Peyer's patch (tissue), 4 donors: ENCODE data around the gene GPR183. TPM values are rescaled to one million over a fixed set of nuclear protein-coding genes. Genes with fewer than 3 reads are reported as not detected.

Source experiments
- DNase-seq, 3 donors: peaks; one replicate each; pipeline ENCODE4 v3.0.0-alpha.2; 2017 to 2019
- H3K27ac ChIP-seq, 4 donors: fragments of 200-600 bp; sonication (generic); one replicate each; pipeline ENCODE4 v1.5.1; 2016 to 2019
- H3K27me3 ChIP-seq, 2 donors: fragments of 200-600 bp; sonication (generic); one replicate each; pipeline ENCODE4 v1.5.1; 2019
- H3K36me3 ChIP-seq, 3 donors: fragments of 200-600 bp; sonication (generic); one replicate each; pipeline ENCODE4 v1.5.1; 2016 to 2019
- H3K4me1 ChIP-seq, 4 donors: fragments of 200-600 bp; sonication (generic); one replicate each; pipeline ENCODE4 v1.5.1; 2016 to 2019
- H3K4me3 ChIP-seq, 4 donors: fragments of 200-600 bp; sonication (generic); 1 replicate in 3 of 4; 2 replicates in 1 of 4; pipeline ENCODE4 v1.5.1; 2016 to 2019; ENCODE audit warnings: mild to moderate bottlenecking in 1 of 4
- H3K9me3 ChIP-seq, 4 donors: fragments of 200-600 bp; sonication (generic); one replicate each; pipeline ENCODE4 v1.5.1; 2016 to 2019; ENCODE audit warnings: mild to moderate bottlenecking in 1 of 4
- CTCF ChIP-seq, 6 experiments: fragments of 450-650 bp in 4 of 6; fragments of 200-600 bp in 2 of 6; sonication (generic) in 1 of 6; IDR thresholded peaks; one replicate each; pipeline ENCODE4 v1.5.1; 2017 to 2019; ENCODE audit warnings: antibody characterized with exemption in 6 of 6, mild to moderate bottlenecking in 3 of 6, moderate library complexity in 1 of 6
- POLR2A ChIP-seq, 2 donors: fragments of 450-650 bp; IDR thresholded peaks; one replicate each; pipeline ENCODE4 v1.5.1; 2017; ENCODE audit warnings: antibody characterized with exemption in 2 of 2, mild to moderate bottlenecking in 2 of 2, moderate library complexity in 2 of 2
- total RNA-seq, 4 donors: library from RNA; depleted of rRNA; stranded (reverse); fragments of >200 nt; gene quantifications; one replicate each; pipeline ENCODE4 v1.1.0, GENCODE V29; 2016

The GPR183 gene
- total RNA-seq, 4 donors from 2014 or later = 1.1 to 24.8 (median 3.9) TPM

- Histone ChIP-seq H3K4me1 (peaks cover 0 to 6% (median 2%) of the 10 kb centered on the region in 4 donors), H3K36me3 (peaks cover 0 to 17% (median 0%) of the 10 kb centered on the region in 3 donors), H3K27ac (no peak overlapping the region), H3K9me3 (no peaks in the 10 kb centered on the region), H3K4me3 (no peak overlapping the region), H3K27me3 (no peaks in the 10 kb centered on the region)
- TF ChIP-seq POLR2A (IDR thresholded peaks at IDR 0.05) (no peak), CTCF (IDR thresholded peaks at IDR 0.05) (no peak)
- peak in 1 of 3 donors; percentile 59 for DNase-seq
Measured at GRCh38 chr13:99335603-99336002, 28.4 kb upstream of the GPR183 start.

GRCh38 chr13:99335087-99335486, 27.9 kb upstream of the GPR183 start:
- DNase-seq = no peak
- no peak for TF ChIP-seq CTCF (IDR thresholded peaks at IDR 0.05)
- TF ChIP-seq POLR2A (IDR thresholded peaks at IDR 0.05) = no peak

DNA sequence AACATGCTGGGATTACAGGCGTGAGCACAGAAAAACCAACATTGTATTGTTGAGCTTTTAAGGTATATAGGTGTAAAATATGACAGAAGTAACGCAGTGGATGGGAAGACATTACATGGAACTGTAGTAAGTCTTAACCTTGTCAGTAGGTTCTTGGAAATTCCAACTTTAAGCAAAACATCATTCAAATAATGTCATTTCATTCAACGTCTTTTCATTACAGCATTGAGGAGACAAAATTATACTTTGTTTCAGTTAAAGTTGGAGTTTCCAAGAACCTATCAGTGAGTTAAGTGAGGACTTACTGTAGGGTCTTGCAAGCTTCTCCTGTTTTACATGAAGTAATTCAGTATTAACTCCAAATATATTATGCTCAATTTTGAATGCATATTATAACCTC, 27.0 kb upstream of the GPR183 start:
- no peak overlapping the region for H3K4me3 ChIP-seq
- peaks cover 0 to 12% (median 0%) of the 10 kb centered on the region in 3 donors for H3K36me3 ChIP-seq
- H3K4me1 ChIP-seq = peaks cover 0 to 6% (median 2%) of the 10 kb centered on the region in 4 donors
- no peaks in the 10 kb centered on the region for H3K9me3 ChIP-seq
- H3K27ac ChIP-seq = no peak overlapping the region
- H3K27me3 ChIP-seq = no peaks in the 10 kb centered on the region
- DNase-seq = no peak
- TF ChIP-seq POLR2A (IDR thresholded peaks at IDR 0.05) (no peak), CTCF (IDR thresholded peaks at IDR 0.05) (no peak)

More at GRCh38 chr13:99335087-99335486, 27.9 kb upstream of the GPR183 start:
- no peaks in the 10 kb centered on the region for H3K27me3 ChIP-seq
- no peaks in the 10 kb centered on the region for H3K9me3 ChIP-seq
- H3K27ac ChIP-seq = no peak overlapping the region
- no peak overlapping the region for H3K4me3 ChIP-seq
- H3K36me3 ChIP-seq = peaks cover 0 to 12% (median 0%) of the 10 kb centered on the region in 3 donors
- H3K4me1 ChIP-seq = peaks cover 0 to 6% (median 2%) of the 10 kb centered on the region in 4 donors

- no peak overlapping the region for H3K27ac ChIP-seq
- TF ChIP-seq POLR2A (IDR thresholded peaks at IDR 0.05) (no peak), CTCF (IDR thresholded peaks at IDR 0.05) (no peak)
- no peaks in the 10 kb centered on the region for H3K27me3 ChIP-seq
- H3K4me1 ChIP-seq = peaks cover 0 to 6% (median 2%) of the 10 kb centered on the region in 4 donors
- DNase-seq = peak in 1 of 3 donors; percentile 43
- H3K36me3 ChIP-seq = peaks cover 0 to 23% (median 0%) of the 10 kb centered on the region in 3 donors
- no peaks in the 10 kb centered on the region for H3K9me3 ChIP-seq
- H3K4me3 ChIP-seq = no peak overlapping the region
Measured at GRCh38 chr13:99332456-99332855, 25.3 kb upstream of the GPR183 start.

DNA sequence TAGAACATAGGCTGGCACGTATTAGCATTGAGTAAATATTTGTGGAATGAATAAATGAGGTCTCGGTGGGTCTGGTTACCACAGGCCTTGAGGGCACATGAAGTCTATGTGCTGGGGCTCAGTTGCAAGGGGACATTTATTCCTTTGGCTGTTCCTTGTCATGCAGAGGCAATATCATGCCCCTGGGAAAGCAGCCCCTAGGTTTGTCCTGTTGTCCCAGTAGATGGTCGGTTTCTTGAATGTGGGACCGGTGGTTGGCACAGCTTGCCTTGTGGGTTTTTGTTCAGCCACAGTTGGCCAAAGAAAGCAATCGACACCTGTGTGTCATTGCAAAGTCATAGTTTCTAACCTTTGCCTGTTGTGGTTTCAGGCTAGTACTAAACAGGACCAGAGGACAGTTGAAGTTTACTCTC, 24.7 kb upstream of the GPR183 start:
- Histone ChIP-seq H3K9me3 (no peaks in the 10 kb centered on the region), H3K27me3 (no peaks in the 10 kb centered on the region), H3K4me3 (no peak overlapping the region), H3K4me1 (peaks cover 0 to 6% (median 2%) of the 10 kb centered on the region in 4 donors), H3K27ac (no peak overlapping the region), H3K36me3 (peaks cover 0 to 23% (median 0%) of the 10 kb centered on the region in 3 donors)
- DNase-seq = no peak
- TF ChIP-seq CTCF (IDR thresholded peaks at IDR 0.05) (no peak), POLR2A (IDR thresholded peaks at IDR 0.05) (no peak)

- peaks cover 0 to 23% (median 0%) of the 10 kb centered on the region in 3 donors for H3K36me3 ChIP-seq
Measured at GRCh38 chr13:99330942-99331341, 23.7 kb upstream of the GPR183 start.

More at GRCh38 chr13:99330942-99331341, 23.7 kb upstream of the GPR183 start:
- no peak for DNase-seq
- TF ChIP-seq CTCF (IDR thresholded peaks at IDR 0.05) (no peak), POLR2A (IDR thresholded peaks at IDR 0.05) (no peak)
- Histone ChIP-seq H3K27ac (no peak overlapping the region), H3K4me1 (peaks cover 0 to 16% (median 2%) of the 10 kb centered on the region in 4 donors), H3K4me3 (no peak overlapping the region), H3K9me3 (no peaks in the 10 kb centered on the region), H3K27me3 (no peaks in the 10 kb centered on the region)
